A673 (cell line): Measurements from ENCODE around the gene PNKD.

ENCODE experiments used
- EZH2 ChIP-seq: fragments of 200-600 bp; sonication (generic); IDR thresholded peaks from 2 replicates; pipeline ENCODE4 v1.6.1; 2017; ENCODE audit warnings: borderline replicate concordance, low read depth, mild to moderate bottlenecking, mixed read lengths, antibody characterized with exemption, low read length; ENCODE audit not compliant: poor library complexity, severe bottlenecking
- TF ChIP-seq, protein P1 (sequence below): fragments of 300-800, 200-600 bp; sonication (generic); conservative IDR thresholded peaks from 2 replicates; pipeline ENCODE4 v1.5.1; 2017; ENCODE audit warnings: low read depth, mild to moderate bottlenecking, antibody characterized with exemption, low read length, moderate library complexity, mixed read lengths

DNA sequence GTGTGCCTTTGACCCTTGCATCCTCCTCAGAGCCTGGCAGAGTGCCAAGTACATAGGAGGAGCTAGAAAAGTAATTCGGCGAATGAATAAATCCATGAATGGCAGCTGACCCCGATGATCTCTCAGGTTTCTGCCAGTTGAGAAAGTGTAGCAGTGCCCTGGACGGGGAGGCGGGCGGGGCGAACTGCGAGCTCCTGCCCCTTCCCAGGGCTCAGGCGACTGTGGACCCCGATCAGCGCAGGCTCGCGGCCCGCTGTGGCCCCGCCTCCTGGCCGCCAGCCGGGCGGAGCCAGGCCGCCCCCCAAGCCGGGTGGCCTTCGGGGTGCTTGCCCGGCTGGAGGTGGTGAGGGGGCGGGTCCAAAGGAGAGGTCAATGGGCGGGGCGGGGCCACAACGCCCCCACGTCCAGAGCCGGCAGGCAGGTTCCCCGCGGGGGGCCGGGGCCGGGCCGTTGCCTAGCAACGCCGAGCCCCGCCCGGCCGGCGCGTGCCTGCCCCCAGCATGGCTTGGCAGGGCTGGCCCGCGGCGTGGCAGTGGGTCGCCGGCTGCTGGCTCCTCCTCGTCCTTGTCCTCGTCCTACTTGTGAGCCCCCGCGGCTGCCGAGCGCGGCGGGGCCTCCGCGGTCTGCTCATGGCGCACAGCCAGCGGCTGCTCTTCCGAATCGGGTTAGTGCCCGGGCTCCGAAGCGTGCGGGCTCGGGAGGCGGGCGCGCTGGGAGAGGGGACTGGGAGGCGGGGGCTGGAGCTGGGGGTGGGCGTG is 52.6 kb downstream of the PNKD start:
- TF ChIP-seq, protein P1, sequence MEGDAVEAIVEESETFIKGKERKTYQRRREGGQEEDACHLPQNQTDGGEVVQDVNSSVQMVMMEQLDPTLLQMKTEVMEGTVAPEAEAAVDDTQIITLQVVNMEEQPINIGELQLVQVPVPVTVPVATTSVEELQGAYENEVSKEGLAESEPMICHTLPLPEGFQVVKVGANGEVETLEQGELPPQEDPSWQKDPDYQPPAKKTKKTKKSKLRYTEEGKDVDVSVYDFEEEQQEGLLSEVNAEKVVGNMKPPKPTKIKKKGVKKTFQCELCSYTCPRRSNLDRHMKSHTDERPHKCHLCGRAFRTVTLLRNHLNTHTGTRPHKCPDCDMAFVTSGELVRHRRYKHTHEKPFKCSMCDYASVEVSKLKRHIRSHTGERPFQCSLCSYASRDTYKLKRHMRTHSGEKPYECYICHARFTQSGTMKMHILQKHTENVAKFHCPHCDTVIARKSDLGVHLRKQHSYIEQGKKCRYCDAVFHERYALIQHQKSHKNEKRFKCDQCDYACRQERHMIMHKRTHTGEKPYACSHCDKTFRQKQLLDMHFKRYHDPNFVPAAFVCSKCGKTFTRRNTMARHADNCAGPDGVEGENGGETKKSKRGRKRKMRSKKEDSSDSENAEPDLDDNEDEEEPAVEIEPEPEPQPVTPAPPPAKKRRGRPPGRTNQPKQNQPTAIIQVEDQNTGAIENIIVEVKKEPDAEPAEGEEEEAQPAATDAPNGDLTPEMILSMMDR = no peak
- no peak for TF ChIP-seq EZH2
